Stimulated activated memory B cell treated with anti-CD40 and anti-IgM and Interleukin-4, amounts not matched to agents 10 μg/mL and 1 μg/mL and 100 μg/mL, for 72 hours (primary cell): Measurements from ENCODE around the gene C8G.

Experiments used
- ATAC-seq: fragments of 150-1000 bp; cut with Tn5 transposase; 2 replicates; pipeline ENCODE4 v1.10.0; 2021
- H3K27ac Mint-ChIP-seq: one replicate; pipeline ENCODE4 v1.8.0; 2022; ENCODE audit warnings: mild to moderate bottlenecking, mixed read lengths
- H3K27me3 Mint-ChIP-seq: one replicate; pipeline ENCODE4 v1.8.0; 2022; ENCODE audit warnings: mixed read lengths
- H3K36me3 Mint-ChIP-seq: one replicate; pipeline ENCODE4 v1.8.0; 2022; ENCODE audit warnings: mixed read lengths
- H3K4me1 Mint-ChIP-seq: one replicate; pipeline ENCODE4 v1.8.0; 2022; ENCODE audit warnings: mixed read lengths
- H3K4me3 Mint-ChIP-seq: one replicate; pipeline ENCODE4 v1.8.0; 2022; ENCODE audit warnings: mild to moderate bottlenecking, moderate library complexity, mixed read lengths
- H3K9me3 Mint-ChIP-seq: one replicate; pipeline ENCODE4 v1.8.0; 2022; ENCODE audit warnings: mixed read lengths

The C8G gene

GRCh38 chr9:136962163-136962562 lies 17.1 kb downstream of the C8G start:
- Mint-ChIP-seq H3K4me1 (peaks cover 10% of the 10 kb centered on the region), H3K27ac (no peak overlapping the region), H3K27me3 (peaks cover 28% of the 10 kb centered on the region), H3K36me3 (no peaks in the 10 kb centered on the region), H3K4me3 (no peak overlapping the region), H3K9me3 (no peaks in the 10 kb centered on the region)
- ATAC-seq = no peak

GRCh38 chr9:136962701-136963248 lies 17.7 kb downstream of the C8G start:
- H3K4me1 Mint-ChIP-seq = peaks cover 10% of the 10 kb centered on the region
- peaks cover 34% of the 10 kb centered on the region for H3K27me3 Mint-ChIP-seq
- ATAC-seq = no peak
- no peak overlapping the region for H3K4me3 Mint-ChIP-seq
- no peaks in the 10 kb centered on the region for H3K36me3 Mint-ChIP-seq
- H3K9me3 Mint-ChIP-seq = no peaks in the 10 kb centered on the region
- no peak overlapping the region for H3K27ac Mint-ChIP-seq

GRCh38 chr9:136963341-136963740 lies 18.3 kb downstream of the C8G start:
- H3K4me3 Mint-ChIP-seq = no peak overlapping the region
- H3K27ac Mint-ChIP-seq = no peak overlapping the region
- no peaks in the 10 kb centered on the region for H3K9me3 Mint-ChIP-seq
- H3K36me3 Mint-ChIP-seq = no peaks in the 10 kb centered on the region
- ATAC-seq = no peak
- H3K4me1 Mint-ChIP-seq = peaks cover 10% of the 10 kb centered on the region
- peaks cover 37% of the 10 kb centered on the region for H3K27me3 Mint-ChIP-seq

DNA sequence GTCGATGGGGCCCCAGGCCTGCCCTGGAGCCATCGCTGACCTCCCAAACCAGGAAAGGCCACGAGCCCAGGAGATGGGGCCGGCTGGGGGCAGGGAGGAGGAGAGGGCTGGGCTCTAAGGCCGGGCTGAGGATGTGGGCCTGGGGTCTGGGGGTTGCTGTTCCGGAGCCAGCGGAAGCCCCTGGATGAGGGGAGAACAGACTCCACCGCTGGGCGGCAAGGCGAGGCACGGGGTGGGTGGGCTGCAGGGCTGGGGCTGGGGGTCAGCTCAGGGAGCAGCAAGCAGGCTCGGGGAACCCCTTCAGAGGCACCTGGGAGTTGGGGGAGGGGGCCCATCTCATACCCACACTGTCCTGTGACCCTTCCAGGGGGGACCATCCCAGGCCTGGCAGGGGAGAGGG lies 18.7 kb downstream of the C8G start:
- H3K4me1 Mint-ChIP-seq = peaks cover 10% of the 10 kb centered on the region
- H3K4me3 Mint-ChIP-seq = no peak overlapping the region
- H3K27ac Mint-ChIP-seq = no peak overlapping the region
- H3K9me3 Mint-ChIP-seq = no peaks in the 10 kb centered on the region
- peaks cover 37% of the 10 kb centered on the region for H3K27me3 Mint-ChIP-seq
- H3K36me3 Mint-ChIP-seq = no peaks in the 10 kb centered on the region
- no peak for ATAC-seq

GRCh38 chr9:136964171-136964689 lies 19.2 kb downstream of the C8G start:
- Mint-ChIP-seq H3K27ac (no peak overlapping the region), H3K4me1 (peaks cover 10% of the 10 kb centered on the region), H3K9me3 (no peaks in the 10 kb centered on the region)

GRCh38 chr9:136964833-136965422 lies 19.9 kb downstream of the C8G start:
- H3K36me3 Mint-ChIP-seq = no peaks in the 10 kb centered on the region
- peaks cover 42% of the 10 kb centered on the region for H3K27me3 Mint-ChIP-seq
- no peaks in the 10 kb centered on the region for H3K9me3 Mint-ChIP-seq
- no peak overlapping the region for H3K27ac Mint-ChIP-seq
- H3K4me3 Mint-ChIP-seq = no peak overlapping the region
- peaks cover 10% of the 10 kb centered on the region for H3K4me1 Mint-ChIP-seq
- no peak for ATAC-seq

More at GRCh38 chr9:136964171-136964689, 19.2 kb downstream of the C8G start:
- no peak overlapping the region for H3K4me3 Mint-ChIP-seq
- no peaks in the 10 kb centered on the region for H3K36me3 Mint-ChIP-seq
- ATAC-seq = no peak
- peaks cover 37% of the 10 kb centered on the region for H3K27me3 Mint-ChIP-seq

DNA sequence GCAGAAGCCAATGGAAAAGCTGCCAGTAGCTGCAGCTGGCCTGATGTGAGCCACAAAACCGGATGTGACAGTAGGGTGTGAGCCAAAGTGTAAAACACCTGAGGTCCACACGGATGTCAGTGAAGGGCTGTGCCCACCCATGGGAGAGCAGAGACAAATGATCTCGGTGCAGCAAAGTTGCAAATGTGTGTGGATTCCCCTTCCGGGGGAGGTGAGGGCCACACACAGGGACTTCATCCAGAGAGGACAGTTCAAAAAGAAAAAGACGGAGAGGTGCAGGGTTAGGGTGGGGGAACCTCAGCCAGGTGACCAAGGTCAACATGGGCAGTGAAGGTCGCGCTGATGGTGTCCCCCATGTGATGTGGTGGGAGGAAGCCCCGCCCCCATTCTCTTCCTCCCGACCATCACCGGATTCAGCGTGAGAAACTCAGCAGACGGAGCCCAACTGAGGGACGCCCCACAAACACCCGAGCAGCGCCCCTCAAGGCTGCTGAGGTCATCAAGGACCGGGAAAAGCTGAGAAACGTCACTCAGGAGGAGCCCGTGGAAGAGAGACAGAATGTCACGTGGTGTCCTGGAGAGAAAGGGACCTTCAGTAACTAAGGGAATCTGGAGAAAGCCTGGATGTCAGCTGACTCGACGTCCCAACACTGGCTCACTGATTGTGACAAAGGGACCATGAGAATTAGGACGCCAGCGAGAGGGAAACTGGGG lies 20.9 kb downstream of the C8G start:
- no peak for ATAC-seq

GRCh38 chr9:136968333-136969127 lies 23.5 kb downstream of the C8G start:
- ATAC-seq = no peak
- no peak overlapping the region for H3K4me3 Mint-ChIP-seq
- peaks cover 10% of the 10 kb centered on the region for H3K4me1 Mint-ChIP-seq
- H3K27ac Mint-ChIP-seq = no peak overlapping the region
- no peaks in the 10 kb centered on the region for H3K36me3 Mint-ChIP-seq
- no peaks in the 10 kb centered on the region for H3K9me3 Mint-ChIP-seq
- H3K27me3 Mint-ChIP-seq = peaks cover 68% of the 10 kb centered on the region

More for the DNA sequence above, 20.9 kb downstream of the C8G start:
- Mint-ChIP-seq H3K4me1 (peaks cover 10% of the 10 kb centered on the region), H3K27me3 (peaks cover 52% of the 10 kb centered on the region), H3K9me3 (no peaks in the 10 kb centered on the region), H3K4me3 (peak overlapping the region; percentile 29), H3K27ac (no peak overlapping the region), H3K36me3 (no peaks in the 10 kb centered on the region)

- Mint-ChIP-seq H3K9me3 (no peaks in the 10 kb centered on the region), H3K27ac (no peak overlapping the region), H3K27me3 (peaks cover 68% of the 10 kb centered on the region), H3K36me3 (no peaks in the 10 kb centered on the region), H3K4me1 (peaks cover 10% of the 10 kb centered on the region), H3K4me3 (no peak overlapping the region)
- no peak for ATAC-seq
Observed at GRCh38 chr9:136969150-136969549, 24.1 kb downstream of the C8G start.

- H3K4me3 Mint-ChIP-seq = no peak overlapping the region
- H3K27me3 Mint-ChIP-seq = peaks cover 68% of the 10 kb centered on the region
- H3K9me3 Mint-ChIP-seq = no peaks in the 10 kb centered on the region
- no peaks in the 10 kb centered on the region for H3K36me3 Mint-ChIP-seq
- peaks cover 10% of the 10 kb centered on the region for H3K4me1 Mint-ChIP-seq
- ATAC-seq = no peak
- no peak overlapping the region for H3K27ac Mint-ChIP-seq
Observed at GRCh38 chr9:136969774-136970173, 24.7 kb downstream of the C8G start.

GRCh38 chr9:136970361-136970760 lies 25.3 kb downstream of the C8G start:
- no peak for ATAC-seq
- Mint-ChIP-seq H3K4me3 (no peak overlapping the region), H3K9me3 (no peaks in the 10 kb centered on the region), H3K4me1 (peaks cover 10% of the 10 kb centered on the region), H3K27me3 (peaks cover 73% of the 10 kb centered on the region), H3K36me3 (no peaks in the 10 kb centered on the region), H3K27ac (no peak overlapping the region)

DNA sequence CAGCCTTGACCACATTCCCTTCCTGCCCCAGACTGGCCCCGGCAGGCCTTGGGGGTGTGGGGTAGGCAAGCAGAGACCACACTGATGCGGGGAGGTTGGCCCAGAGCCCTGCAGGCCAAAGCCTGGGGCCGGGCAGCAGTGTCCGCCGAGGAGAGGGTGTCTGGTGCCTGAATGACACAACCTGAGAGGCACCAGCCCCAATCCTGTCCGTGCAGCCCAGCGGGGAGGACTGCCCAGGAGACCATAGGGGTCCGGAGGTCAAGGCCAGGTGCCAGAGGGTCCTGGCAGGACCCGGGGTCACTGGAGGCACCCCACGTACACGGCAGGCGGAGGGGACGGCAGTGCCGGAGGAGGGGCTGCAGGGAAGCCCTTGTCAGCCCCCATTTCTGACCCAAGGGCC lies 26.7 kb downstream of the C8G start:
- H3K27ac Mint-ChIP-seq = no peak overlapping the region
- no peak overlapping the region for H3K4me3 Mint-ChIP-seq
- H3K27me3 Mint-ChIP-seq = peaks cover 72% of the 10 kb centered on the region
- H3K4me1 Mint-ChIP-seq = no peaks in the 10 kb centered on the region
- no peaks in the 10 kb centered on the region for H3K36me3 Mint-ChIP-seq
- no peak for ATAC-seq
- no peaks in the 10 kb centered on the region for H3K9me3 Mint-ChIP-seq

DNA sequence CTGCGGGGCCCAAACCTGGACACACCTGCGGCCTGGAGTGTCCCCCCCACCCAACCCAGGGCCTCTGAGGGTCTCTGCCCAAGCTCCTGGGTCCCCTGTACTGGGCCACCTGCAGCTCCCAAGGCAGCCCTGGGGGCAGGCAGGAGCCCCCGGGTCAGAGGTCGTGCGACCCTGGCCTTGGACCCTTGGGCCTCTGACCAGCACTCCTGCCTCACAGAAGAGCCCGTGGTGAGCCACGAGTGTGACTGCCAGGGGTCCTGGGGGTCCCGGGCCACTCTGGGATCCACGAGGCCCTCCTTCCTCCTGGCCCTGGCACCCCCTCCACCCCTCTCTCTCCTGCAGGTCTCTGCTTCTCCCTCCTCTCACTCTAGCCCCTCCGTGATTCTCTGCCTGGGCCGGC lies 27.3 kb downstream of the C8G start:
- ATAC-seq = no peak
- H3K4me3 Mint-ChIP-seq = no peak overlapping the region
- H3K27me3 Mint-ChIP-seq = peaks cover 72% of the 10 kb centered on the region
- no peak overlapping the region for H3K27ac Mint-ChIP-seq
- H3K9me3 Mint-ChIP-seq = no peaks in the 10 kb centered on the region
- no peaks in the 10 kb centered on the region for H3K36me3 Mint-ChIP-seq
- no peaks in the 10 kb centered on the region for H3K4me1 Mint-ChIP-seq

- peaks cover 72% of the 10 kb centered on the region for H3K27me3 Mint-ChIP-seq
- ATAC-seq = no peak
- H3K4me1 Mint-ChIP-seq = no peaks in the 10 kb centered on the region
- H3K4me3 Mint-ChIP-seq = no peak overlapping the region
- no peaks in the 10 kb centered on the region for H3K9me3 Mint-ChIP-seq
- no peaks in the 10 kb centered on the region for H3K36me3 Mint-ChIP-seq
- no peak overlapping the region for H3K27ac Mint-ChIP-seq
Observed at GRCh38 chr9:136972743-136973142, 27.7 kb downstream of the C8G start.
